Liver (tissue), 3 donors: Measurements from ENCODE around the gene KIAA1217.

Experiments used
- CTCF ChIP-seq: fragments of 150-350 bp; IDR thresholded peaks from 2 replicates; pipeline ENCODE4 v1.5.1; 2017; ENCODE audit warnings: improper control_type of control experiment, low read depth, low read length; ENCODE audit not compliant: missing input control
- EGR1 ChIP-seq, 2 donors: IDR thresholded peaks; 2 replicates each; pipeline ENCODE4 v1.6.1; 2016 to 2018; ENCODE audit warnings: antibody characterized with exemption in 2 of 2, low read depth in 2 of 2
- JUND ChIP-seq, 2 donors: IDR thresholded peaks; 2 replicates each; pipeline ENCODE4 v1.6.1; 2016; ENCODE audit warnings: antibody characterized with exemption in 2 of 2
- MAX ChIP-seq: IDR thresholded peaks from 2 replicates; pipeline ENCODE4 v1.6.1; 2016; ENCODE audit warnings: antibody characterized with exemption
- RAD21 ChIP-seq, 2 donors: IDR thresholded peaks; 2 replicates each; pipeline ENCODE4 v1.6.1; 2016; ENCODE audit warnings: antibody characterized with exemption in 2 of 2, mild to moderate bottlenecking in 2 of 2
- REST ChIP-seq: IDR thresholded peaks from 2 replicates; pipeline ENCODE4 v1.6.1; 2016; ENCODE audit warnings: antibody characterized with exemption, mild to moderate bottlenecking
- RXRA ChIP-seq, 2 donors: IDR thresholded peaks; 2 replicates each; pipeline ENCODE4 v1.6.1; 2017 to 2018; ENCODE audit warnings: antibody characterized with exemption in 2 of 2, mild to moderate bottlenecking in 1 of 2
- SP1 ChIP-seq: IDR thresholded peaks from 2 replicates; pipeline ENCODE4 v1.6.1; 2018; ENCODE audit warnings: antibody characterized with exemption, mild to moderate bottlenecking
- ZBTB33 ChIP-seq: IDR thresholded peaks from 2 replicates; pipeline ENCODE4 v1.6.1; 2016; ENCODE audit warnings: antibody characterized with exemption
- donor health status: healthy.
- donor health status: healthy.

DNA sequence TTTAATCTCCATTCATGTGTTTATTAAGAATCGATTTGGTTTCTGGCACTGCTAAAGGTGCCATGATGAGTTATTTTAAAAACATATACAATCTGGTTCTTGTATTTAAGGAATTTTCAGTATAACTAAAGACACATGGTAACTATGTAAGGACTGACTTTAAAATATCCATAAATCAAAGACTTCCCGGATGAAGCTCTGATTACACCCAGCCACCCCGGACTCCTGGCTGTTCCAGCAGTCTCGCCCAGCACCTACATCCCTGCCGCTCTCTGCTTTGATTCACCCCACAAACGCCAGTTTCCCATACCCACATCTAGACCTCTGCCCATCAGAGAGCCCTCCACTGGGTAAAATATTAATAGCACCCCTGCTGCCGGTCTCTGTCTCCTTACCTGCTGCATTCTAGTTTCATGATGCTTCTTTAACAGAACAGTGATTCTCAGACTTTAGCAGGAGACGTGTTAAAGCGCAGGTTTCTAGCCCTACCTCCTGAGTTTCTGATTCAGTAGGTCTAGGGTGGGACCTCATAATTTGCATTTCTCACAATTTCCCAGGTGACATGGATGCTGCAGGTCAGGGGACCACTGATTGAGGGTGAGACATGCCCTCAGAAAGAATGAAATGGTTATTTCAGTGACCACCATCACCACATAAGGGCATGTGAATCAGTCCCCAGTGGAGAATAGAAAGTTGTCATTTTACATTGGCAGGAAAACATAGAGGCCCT is 185.7 kb downstream of the KIAA1217 start:
- no peak for TF ChIP-seq CTCF
- TF ChIP-seq EGR1 (IDR thresholded peaks at IDR 0.05; ENCODE audit: low read depth in 2 of 2), result no peak
- no peak for TF ChIP-seq RXRA (IDR thresholded peaks at IDR 0.05)
- TF ChIP-seq JUND (IDR thresholded peaks at IDR 0.05), result no peak
- TF ChIP-seq REST, result no peak
- no peak for TF ChIP-seq RAD21 (IDR thresholded peaks at IDR 0.05)
- TF ChIP-seq ZBTB33, result no peak
- no peak for TF ChIP-seq SP1
- TF ChIP-seq MAX, result no peak
